NCI-H82 treated with DMSO at 0.1 percent for 48 hours (cell line): ENCODE data around the gene MYOM1.
"Not testable (repeated sequence)": the region's sequence is repeated elsewhere in the genome, so short reads cannot be mapped to it uniquely, and the experiment has no call there.

ENCODE experiments used
- DNase-seq: peaks from one replicate; lab custom pipeline; 2025; ENCODE audit not compliant: unreplicated experiment; lab: John Stamatoyannopoulos, UW

MYOM1 gene

DNA sequence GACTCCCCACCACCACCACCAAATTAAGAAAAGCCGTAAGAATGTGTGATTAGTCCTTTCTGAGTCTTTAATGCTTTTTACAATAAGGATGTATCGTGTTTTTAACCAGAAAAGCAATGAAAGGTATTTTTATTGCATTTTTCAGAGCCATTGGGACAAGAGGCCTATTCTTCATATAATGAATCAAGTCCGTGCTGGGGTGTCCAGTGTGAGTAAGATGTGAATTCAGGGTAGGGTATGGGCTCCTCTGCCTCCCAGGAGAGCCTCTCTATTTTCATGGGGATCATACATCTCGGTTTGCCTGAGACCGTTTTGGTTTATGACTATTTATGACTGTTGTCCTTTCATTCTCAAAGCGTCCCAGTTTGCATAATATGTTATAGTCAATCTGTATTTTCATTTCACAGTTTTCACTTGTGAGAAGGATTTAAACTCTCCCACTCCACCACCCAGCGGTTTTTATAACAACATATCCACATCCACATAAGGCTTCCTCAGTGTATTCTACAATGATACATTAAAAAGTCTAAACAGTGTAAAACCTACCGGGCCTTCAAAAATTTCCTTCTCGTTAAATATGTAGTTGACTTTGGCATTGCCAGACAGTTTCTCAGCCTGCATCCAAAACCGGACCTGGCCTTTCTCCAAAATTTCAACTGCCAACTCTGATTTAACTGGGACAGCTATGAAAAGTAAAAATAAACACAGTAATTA is 126.0 kb downstream of the MYOM1 start:
- no peak for DNase-seq

GRCh38 chr18:3092727-3093126 is 127.0 kb downstream of the MYOM1 start:
- DNase-seq, result no peak

GRCh38 chr18:3089579-3089978 is 130.2 kb downstream of the MYOM1 start:
- DNase-seq, result no peak

GRCh38 chr18:3088449-3088848 is 131.3 kb downstream of the MYOM1 start:
- no peak for DNase-seq

- DNase-seq, result no peak
Observed at GRCh38 chr18:3086871-3087270, 132.9 kb downstream of the MYOM1 start.

GRCh38 chr18:3085612-3086011 is 134.2 kb downstream of the MYOM1 start:
- no peak for DNase-seq

DNA sequence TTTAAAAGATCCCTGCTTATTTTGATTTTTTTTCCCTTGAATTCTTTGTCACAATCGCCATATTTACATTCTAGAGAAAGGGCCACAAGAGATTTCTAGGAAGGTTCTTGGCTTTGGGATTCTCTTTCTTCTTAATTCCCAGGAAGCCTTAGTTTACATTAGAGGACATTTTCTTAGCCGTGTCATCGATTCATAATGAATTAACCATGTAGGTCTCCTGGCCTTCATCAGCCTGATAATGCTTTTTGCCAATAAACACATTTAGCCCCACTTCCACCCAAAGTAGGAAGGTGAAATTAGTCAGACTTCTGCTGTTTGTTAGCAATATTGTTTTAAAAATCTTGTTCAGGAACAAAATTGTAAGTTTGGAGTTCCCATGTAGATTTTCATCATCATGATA is 135.6 kb downstream of the MYOM1 start:
- DNase-seq, result no peak

DNA sequence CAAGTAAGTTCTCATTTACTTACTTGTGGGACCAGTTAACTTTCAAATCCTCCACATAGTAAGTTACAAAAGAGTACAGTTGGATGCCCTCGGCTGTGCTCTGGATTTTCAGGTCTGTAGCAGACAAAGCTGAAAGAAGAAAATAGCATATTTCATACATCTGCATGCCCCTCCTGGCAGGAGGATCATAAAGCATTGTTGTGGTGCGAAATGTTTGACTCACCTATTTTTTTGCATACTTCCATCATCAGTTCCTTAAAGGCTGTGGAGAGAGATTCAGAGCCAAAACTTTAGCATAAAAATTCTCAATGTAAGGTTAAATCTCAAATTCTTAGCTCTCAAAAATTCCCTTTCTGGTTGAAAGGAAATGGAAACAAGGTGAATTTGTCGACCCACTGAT is 136.0 kb downstream of the MYOM1 start:
- no peak for DNase-seq

DNA sequence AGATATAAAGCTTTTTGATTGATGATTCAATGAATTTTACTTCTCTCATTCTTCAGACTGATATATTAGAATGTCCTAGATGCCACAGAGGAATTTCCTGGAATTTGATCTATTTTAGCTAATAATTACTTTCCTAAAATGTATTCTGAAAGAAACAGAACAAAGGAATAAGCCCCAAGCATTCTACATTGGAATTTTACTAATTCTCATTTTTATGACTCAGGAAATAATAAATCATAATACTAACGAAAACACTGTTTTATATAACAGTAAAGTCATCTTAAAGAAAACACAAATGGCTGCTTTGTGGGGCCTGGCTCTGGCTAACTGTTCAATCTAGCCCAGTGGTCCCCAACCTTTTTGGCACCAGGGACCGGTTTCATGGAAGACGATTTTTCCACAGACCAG is 138.2 kb downstream of the MYOM1 start:
- no peak for DNase-seq

GRCh38 chr18:3079653-3080052 is 140.1 kb downstream of the MYOM1 start:
- no peak for DNase-seq

DNA sequence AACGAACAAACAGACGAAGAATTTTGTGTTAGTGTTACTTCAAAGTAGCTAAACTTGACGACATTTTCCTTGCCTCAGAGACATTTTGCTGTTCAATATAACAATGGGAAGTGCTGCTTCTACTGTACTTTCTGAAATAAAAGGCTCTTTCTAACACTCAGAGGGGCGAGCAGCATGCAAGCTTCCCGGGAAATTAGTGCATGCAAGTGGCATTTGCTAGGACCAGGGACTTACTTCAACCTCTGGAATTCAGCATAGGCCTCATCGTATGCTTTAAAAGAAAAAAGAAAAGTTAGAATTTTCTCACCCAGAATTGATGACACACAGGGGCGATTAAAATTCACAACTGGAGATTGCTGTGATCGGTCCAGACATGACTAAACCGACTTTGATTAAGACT is 144.3 kb downstream of the MYOM1 start:
- DNase-seq, result no peak

- no peak for DNase-seq
Observed at GRCh38 chr18:3074087-3074486, 145.7 kb downstream of the MYOM1 start.

DNA sequence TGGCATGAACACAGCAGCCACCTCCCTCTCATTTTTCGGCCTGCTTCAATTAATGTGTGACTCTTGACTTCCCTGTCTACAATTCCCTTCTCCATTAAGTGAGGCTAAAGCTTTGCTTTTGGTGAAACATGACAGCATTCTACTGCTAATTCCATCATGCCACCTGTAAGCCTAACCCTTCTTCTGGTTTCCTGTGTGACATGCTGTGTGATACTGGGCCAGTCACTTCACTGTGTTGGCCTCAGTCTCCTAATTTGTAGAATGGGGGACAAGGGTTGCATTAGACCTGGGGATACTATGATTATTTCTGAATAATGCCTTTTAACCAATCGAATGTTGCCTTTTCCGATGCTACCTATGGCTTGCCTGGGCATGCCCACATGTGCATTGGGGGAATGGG is 146.4 kb downstream of the MYOM1 start:
- not testable (repeated sequence) for DNase-seq

GRCh38 chr18:3071676-3072075 is 148.1 kb downstream of the MYOM1 start:
- no peak for DNase-seq

DNA sequence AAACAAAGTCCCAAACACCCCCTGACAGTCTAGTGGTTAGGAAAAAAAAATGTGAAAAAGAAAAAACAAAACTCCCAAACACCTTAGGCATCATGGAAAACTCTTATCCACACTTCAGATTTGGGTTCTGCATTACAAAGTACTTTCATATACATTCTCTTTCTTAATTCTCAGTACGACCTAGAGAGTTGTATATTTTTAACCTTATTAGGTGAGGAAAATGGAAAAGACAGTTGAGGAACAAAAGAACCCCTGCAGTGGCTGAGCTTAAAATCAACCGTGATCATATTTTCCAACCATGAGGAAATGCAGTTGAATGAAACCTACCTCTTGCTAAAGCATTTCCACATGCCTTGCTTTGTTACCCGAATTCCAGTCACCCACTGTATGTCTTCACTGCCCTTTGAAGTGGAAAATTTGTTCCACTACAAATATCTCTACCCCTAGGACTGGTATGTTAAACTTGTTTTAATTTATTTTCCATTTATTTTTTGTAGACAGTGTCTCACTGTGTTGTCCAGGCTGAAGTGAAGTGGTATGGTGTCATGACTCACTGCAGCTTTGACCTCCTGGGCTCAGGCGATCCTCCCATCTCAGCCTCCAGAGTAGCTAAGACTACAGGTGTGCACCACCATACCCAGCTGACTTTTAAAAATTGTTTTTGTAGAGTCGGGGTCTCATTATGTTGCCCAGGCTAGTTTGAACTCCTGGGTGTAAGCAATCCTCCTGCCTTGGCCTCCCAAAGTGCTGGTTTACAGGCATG is 149.9 kb downstream of the MYOM1 start:
- no peak for DNase-seq

GRCh38 chr18:3067722-3068121 is 152.0 kb downstream of the MYOM1 start:
- DNase-seq, result no peak

DNA sequence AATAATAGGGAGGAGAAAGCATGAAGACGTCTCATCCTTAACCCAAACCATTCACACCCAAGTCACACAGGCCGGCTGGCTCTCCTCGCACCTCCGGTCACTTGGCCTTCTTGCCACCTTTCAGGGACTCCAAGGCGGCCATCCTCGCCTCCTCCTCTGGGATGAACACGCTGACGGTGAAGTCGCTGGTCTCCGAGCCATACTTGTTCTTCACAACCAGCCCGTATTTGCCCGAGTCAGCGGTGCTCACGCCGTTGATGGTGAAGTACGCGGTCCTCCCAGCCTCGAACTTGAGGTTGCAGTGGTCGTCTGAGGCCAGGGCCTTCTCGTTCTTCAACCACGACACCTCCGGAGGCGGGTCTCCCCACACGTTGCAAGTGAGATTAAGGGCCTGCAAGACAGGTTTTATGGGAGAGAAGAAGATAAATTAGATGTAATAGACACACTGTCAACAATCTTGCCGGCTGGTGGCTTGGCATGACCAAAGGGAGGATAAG is 152.6 kb downstream of the MYOM1 start:
- no peak for DNase-seq

DNA sequence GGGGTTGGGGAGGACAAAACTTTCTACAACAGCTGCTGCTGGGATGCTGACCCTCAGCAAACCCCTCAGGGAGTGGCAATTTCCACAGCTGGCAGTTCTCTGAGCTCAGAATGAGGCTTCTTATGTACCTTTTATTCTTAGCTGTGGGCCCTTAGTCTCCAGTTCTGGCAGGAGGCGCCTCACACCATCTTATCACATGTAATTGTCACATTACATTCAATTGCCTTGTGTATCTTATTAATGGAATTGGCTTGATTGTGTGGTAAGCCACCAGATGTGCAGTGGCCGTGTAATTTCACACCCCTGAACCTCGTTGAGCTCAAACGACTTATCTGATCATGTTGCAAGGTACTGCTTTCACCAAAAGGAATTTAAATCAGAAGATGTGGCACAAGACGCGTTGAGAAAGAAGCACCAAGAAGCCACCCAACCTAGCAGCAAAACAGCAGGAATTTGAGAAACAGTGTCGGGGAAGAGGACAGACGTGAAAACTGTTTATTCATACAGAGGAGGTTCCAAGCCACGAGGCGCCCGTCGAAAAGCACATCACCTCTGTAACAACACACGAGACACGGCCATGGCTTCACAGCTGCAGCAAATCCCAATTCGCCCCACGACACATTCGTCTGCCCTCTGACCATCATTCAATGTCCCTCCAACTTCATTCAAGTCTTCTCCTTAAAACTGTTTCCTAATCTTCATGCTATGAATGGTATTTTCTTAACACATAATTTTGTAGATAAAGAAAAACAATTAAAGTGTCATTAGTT is 153.2 kb downstream of the MYOM1 start:
- DNase-seq, result no peak

GRCh38 chr18:3063766-3064165 is 156.0 kb downstream of the MYOM1 start:
- not testable (repeated sequence) for DNase-seq

GRCh38 chr18:3062798-3063680 is 156.7 kb downstream of the MYOM1 start:
- DNase-seq, result peak; percentile 51
